DND-41 (cell line): Measurements from ENCODE around the gene RGL1.

ENCODE experiments used
- EZH2 ChIP-seq: IDR thresholded peaks from 3 replicates; pipeline ENCODE4 v1.6.1; 2012; ENCODE audit warnings: borderline replicate concordance, low read depth, mild to moderate bottlenecking, moderate library complexity, low read length, inconsistent platforms; ENCODE audit not compliant: severe bottlenecking
- TF ChIP-seq, protein P1 (sequence below): IDR thresholded peaks from 2 replicates; pipeline ENCODE4 v1.5.1; 2012; ENCODE audit warnings: borderline replicate concordance, low read length, moderate library complexity, mild to moderate bottlenecking; ENCODE audit not compliant: poor library complexity, severe bottlenecking; ENCODE audit errors: extremely low read depth

DNA sequence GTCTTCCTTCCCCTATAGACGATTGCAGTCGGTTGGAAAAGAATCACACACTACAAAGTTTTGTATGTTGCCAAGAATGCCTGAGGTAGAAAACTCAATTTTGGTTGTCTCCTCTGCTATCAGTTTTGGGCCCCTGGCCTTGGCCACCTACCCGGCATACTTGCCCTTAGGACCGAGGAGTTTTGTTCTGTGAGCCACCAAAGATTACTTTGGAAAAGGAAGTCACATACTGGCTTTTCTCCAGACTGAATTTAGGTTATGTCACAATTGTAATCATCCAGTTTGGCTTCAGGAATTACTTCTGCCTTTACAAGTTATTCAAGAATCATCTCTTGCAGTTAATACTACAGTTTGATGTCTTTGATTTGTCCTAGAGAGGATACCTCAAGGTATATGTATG, 71.4 kb downstream of the RGL1 start:
- TF ChIP-seq, protein P1, sequence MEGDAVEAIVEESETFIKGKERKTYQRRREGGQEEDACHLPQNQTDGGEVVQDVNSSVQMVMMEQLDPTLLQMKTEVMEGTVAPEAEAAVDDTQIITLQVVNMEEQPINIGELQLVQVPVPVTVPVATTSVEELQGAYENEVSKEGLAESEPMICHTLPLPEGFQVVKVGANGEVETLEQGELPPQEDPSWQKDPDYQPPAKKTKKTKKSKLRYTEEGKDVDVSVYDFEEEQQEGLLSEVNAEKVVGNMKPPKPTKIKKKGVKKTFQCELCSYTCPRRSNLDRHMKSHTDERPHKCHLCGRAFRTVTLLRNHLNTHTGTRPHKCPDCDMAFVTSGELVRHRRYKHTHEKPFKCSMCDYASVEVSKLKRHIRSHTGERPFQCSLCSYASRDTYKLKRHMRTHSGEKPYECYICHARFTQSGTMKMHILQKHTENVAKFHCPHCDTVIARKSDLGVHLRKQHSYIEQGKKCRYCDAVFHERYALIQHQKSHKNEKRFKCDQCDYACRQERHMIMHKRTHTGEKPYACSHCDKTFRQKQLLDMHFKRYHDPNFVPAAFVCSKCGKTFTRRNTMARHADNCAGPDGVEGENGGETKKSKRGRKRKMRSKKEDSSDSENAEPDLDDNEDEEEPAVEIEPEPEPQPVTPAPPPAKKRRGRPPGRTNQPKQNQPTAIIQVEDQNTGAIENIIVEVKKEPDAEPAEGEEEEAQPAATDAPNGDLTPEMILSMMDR: no peak
- no peak for TF ChIP-seq EZH2
